Measurements from ENCODE around the gene MEX3A. TPM values are rescaled to one million over a fixed set of nuclear protein-coding genes. Genes with fewer than 3 reads are reported as not detected.

Gene MEX3A
- total RNA-seq, 2 donors from 2014 or later, result 1.6 to 3.7 TPM

DNA sequence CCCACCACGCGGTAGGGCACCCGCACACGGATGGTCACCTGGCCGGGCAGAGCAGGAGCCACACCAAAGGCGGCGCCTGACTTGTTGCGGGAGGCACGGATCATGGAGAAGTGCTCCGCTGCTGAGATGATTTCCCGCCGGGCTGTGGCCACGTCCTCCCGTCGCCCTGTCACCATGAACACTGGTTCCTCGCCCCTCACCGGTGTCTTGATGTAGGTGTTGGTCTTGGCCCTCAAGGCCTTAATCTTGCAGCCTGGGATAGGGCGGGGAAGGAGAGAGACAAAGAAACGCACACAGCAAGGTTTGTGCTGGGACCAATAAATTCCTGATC, 4.9 kb downstream of the MEX3A start:
- Histone ChIP-seq H3K36me3 (no peaks in the 10 kb centered on the region), H3K27ac (no peak overlapping the region), H3K4me1 (no peaks in the 10 kb centered on the region), H3K27me3 (no peaks in the 10 kb centered on the region), H3K9ac (ENCODE audit: low read depth in 2 of 2, low read length in 2 of 2) (no peak overlapping the region), H3K4me3 (no peak overlapping the region), H3K9me3 (no peaks in the 10 kb centered on the region)
- no peak for DNase-seq
- TF ChIP-seq, protein P1, sequence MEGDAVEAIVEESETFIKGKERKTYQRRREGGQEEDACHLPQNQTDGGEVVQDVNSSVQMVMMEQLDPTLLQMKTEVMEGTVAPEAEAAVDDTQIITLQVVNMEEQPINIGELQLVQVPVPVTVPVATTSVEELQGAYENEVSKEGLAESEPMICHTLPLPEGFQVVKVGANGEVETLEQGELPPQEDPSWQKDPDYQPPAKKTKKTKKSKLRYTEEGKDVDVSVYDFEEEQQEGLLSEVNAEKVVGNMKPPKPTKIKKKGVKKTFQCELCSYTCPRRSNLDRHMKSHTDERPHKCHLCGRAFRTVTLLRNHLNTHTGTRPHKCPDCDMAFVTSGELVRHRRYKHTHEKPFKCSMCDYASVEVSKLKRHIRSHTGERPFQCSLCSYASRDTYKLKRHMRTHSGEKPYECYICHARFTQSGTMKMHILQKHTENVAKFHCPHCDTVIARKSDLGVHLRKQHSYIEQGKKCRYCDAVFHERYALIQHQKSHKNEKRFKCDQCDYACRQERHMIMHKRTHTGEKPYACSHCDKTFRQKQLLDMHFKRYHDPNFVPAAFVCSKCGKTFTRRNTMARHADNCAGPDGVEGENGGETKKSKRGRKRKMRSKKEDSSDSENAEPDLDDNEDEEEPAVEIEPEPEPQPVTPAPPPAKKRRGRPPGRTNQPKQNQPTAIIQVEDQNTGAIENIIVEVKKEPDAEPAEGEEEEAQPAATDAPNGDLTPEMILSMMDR (IDR thresholded peaks at IDR 0.05), result no peak
- intact Hi-C loops (cut with DNase I), result no loop called here

DNA sequence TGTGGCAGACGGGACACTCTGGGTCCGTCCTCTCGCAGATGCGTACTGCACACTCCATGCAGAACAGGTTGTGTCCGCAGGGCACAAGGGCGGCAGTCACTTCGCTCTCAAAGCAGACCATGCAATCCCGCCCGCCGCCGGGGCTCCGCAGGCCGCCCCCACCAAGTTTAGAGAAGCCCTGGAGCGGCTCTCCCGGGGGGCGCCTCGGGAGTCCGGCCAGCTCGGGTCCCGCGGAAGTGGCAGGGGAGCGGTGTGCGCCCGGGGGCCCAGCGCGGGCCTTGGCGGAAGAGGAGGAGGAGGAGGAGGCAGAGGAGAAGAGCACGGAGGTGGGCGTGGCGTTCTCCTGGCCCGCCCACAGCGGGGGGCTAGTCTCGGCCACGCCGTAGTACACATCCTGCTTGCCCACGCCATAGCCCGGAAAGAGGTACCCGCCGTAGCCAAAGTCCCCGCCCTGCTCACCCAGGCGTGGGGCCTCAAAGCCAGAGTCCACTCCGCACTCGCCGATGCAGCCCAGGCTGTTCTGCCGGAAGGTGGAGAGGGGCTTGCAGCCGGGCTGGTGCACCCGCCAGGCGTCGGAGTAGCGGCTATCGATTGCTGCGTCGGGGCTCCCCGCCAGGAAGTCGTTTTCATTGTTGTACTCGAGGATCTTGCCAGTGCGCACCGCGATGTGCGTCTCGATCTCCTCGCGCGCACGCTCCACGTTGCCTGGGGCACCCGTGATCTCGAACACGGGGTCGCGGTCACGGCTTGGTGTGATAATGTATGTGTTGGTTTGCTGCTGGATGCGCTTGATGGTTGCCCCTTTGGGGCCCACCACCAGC, 5.4 kb downstream of the MEX3A start:
- H3K4me3 ChIP-seq, result peak overlapping the region; percentile 27
- H3K27me3 ChIP-seq, result no peaks in the 10 kb centered on the region
- no peaks in the 10 kb centered on the region for H3K36me3 ChIP-seq
- no peak overlapping the region for H3K27ac ChIP-seq
- DNase-seq, result no peak
- H3K9ac ChIP-seq (ENCODE audit: low read depth in 2 of 2, low read length in 2 of 2), result peak overlapping the region in 1 of 2 donors; percentile 47
- intact Hi-C loops (cut with DNase I), result no loop called here
- TF ChIP-seq, protein P1 (IDR thresholded peaks at IDR 0.05), result no peak
- no peaks in the 10 kb centered on the region for H3K9me3 ChIP-seq
- no peaks in the 10 kb centered on the region for H3K4me1 ChIP-seq

DNA sequence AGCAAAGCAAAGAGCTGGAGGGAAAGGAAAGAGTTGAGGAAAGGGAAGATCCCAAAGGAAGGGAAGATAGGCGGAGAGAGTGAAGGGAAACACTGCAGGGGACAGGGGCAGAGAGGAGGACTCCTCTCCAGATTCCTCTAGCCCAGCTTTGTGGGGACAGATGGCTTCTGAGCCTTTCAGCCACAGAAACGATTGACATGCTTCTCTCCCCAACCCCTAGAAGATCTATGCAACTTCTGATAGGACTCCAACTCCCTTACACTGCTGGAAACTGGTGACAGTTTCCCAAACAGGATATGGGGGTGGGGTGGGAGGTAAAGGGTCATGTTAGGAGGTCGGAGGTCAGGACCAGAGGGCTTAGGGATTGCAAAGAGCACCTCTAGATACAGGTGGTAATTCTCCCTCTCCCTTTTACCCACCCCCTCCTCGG, 6.5 kb downstream of the MEX3A start:
- DNase-seq, result no peak
- H3K27me3 ChIP-seq, result no peaks in the 10 kb centered on the region
- H3K4me1 ChIP-seq, result no peaks in the 10 kb centered on the region
- H3K4me3 ChIP-seq, result no peak overlapping the region
- no peaks in the 10 kb centered on the region for H3K9me3 ChIP-seq
- intact Hi-C loops (cut with DNase I), result no loop called here
- H3K9ac ChIP-seq (ENCODE audit: low read depth in 2 of 2, low read length in 2 of 2), result no peak overlapping the region
- TF ChIP-seq, protein P1 (IDR thresholded peaks at IDR 0.05), result no peak
- H3K27ac ChIP-seq, result no peak overlapping the region
- no peaks in the 10 kb centered on the region for H3K36me3 ChIP-seq

DNA sequence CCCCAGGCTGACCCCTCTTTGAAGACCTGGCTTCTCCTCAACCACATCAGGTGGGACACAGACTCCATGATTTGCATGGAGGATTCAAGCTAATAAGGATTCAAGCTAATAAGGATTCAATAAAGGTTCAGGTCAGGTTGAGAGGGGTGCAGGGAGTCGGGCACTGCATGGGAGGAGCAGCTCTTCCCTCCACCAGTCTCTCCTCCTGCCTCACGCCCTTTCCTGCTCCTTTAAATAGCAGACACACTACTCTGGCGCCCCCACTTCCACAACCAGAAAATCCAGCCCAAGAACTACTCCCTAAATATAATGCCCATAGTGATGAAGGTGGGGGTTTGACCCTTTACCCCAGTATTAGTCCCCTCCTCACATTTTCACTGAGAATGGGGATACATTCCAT, 7.1 kb downstream of the MEX3A start:
- Histone ChIP-seq H3K9ac (ENCODE audit: low read depth in 2 of 2, low read length in 2 of 2) (no peak overlapping the region), H3K36me3 (no peaks in the 10 kb centered on the region), H3K27me3 (no peaks in the 10 kb centered on the region), H3K27ac (no peak overlapping the region), H3K4me1 (no peaks in the 10 kb centered on the region), H3K4me3 (no peak overlapping the region), H3K9me3 (no peaks in the 10 kb centered on the region)
- no peak for DNase-seq
- TF ChIP-seq, protein P1 (IDR thresholded peaks at IDR 0.05), result no peak
- intact Hi-C loops (cut with DNase I), result no loop called here

DNA sequence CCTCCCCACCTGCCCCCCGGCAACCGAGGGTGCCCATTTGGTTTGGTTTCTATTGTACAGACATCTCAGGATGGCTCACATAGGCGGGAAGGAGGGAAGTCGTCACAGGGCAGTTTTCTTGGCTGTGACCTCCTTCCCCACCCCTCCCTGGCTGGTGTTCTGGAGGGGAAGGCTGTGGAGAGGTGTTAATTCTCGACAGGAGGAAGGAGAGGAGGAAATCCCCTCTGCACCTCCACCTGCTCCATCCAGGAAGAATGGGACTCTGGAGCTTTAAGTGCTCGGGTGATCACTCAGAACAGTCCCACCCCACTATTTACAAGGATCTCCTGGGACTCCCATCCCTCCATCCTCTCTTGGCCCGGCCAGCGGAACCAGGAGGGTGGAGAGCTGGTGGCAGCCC, 7.6 kb downstream of the MEX3A start:
- Histone ChIP-seq H3K36me3 (no peaks in the 10 kb centered on the region), H3K27me3 (no peaks in the 10 kb centered on the region)
- intact Hi-C loops (cut with DNase I), result no loop called here

More for the DNA sequence above, 7.6 kb downstream of the MEX3A start:
- no peak for DNase-seq
- Histone ChIP-seq H3K4me1 (no peaks in the 10 kb centered on the region), H3K9ac (ENCODE audit: low read depth in 2 of 2, low read length in 2 of 2) (no peak overlapping the region), H3K4me3 (no peak overlapping the region), H3K27ac (no peak overlapping the region), H3K9me3 (no peaks in the 10 kb centered on the region)
- TF ChIP-seq, protein P1 (IDR thresholded peaks at IDR 0.05), result no peak
